Measurements from ENCODE around the gene NIPBL. TPM values are rescaled to one million over a fixed set of nuclear protein-coding genes. Genes with fewer than 3 reads are reported as not detected.
"Not testable (repeated sequence)": the region's sequence is repeated elsewhere in the genome, so short reads cannot be mapped to it uniquely, and the experiment has no call there.

The NIPBL gene
- total and polyA plus RNA-seq, 5 experiments from 2014 or later = 13.8 to 127 (median 36.4) TPM

DNA sequence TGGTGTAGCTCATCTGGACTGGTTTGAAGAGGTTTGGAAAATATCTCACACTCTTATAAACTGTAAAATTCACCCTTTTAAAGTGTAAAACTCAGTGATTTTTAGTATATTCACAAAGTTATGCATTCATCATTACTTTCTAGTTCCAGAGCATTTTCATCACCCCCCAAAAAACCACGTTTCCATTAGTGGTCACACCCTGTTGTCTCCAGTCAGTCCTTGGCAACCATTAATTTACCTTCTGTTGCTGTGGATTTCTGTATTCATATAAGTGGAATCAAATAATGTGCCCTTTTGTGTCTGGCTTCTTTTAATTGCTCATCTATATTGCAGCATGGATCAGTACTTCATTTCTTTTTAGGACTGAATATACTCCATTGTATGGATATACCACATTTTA is 18.4 kb downstream of the NIPBL start:
- Mint-ChIP-seq H3K36me3 (peaks cover 11 to 23% (median 17%) of the 10 kb centered on the region in 3 donors), H3K9me3 (peaks cover 0 to 8% (median 3%) of the 10 kb centered on the region in 9 donors), H3K4me3 (peak overlapping the region in 3 of 10 donors; percentile 3 to 25 (median 9)), H3K27me3 (no peaks in the 10 kb centered on the region), H3K4me1 (peaks cover 28 to 74% (median 71%) of the 10 kb centered on the region in 4 donors), H3K27ac (peak overlapping the region in 3 of 10 donors; percentile 13 to 44 (median 25))
- no peak for DNase-seq
- POLR2A ChIA-PET = interaction anchor here (1.3 kb wide), 1 partner anchor 19 kb away, joined by 3 read pairs; the partner anchor contains the start of gene NIPBL
- ATAC-seq = no peak

DNA sequence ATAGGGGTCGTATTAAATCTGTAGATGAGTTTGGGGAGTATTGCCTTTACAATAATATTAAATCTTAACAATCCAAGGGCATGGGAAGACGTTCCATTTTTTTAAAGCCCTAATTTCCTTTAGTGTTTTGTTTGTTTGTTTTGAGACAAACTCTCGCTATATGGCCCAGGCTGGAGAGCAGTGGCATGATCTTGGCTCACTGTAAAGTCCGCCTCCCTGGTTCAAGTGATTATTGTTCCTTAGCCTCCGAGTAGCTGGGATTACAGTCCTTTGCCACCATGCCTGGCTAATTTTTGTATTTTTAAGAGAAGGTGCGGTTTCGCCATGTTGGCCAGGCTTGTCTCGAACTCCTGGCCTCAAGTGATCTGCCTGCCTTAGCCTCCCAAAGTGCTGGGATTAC is 19.9 kb downstream of the NIPBL start:
- Mint-ChIP-seq H3K4me1 (peaks cover 30 to 79% (median 72%) of the 10 kb centered on the region in 4 donors), H3K9me3 (peaks cover 0 to 10% (median 6%) of the 10 kb centered on the region in 9 donors), H3K27me3 (no peaks in the 10 kb centered on the region), H3K27ac (peak overlapping the region in 2 of 10 donors; percentile 29 to 41), H3K36me3 (peaks cover 8 to 17% (median 13%) of the 10 kb centered on the region in 3 donors), H3K4me3 (peak overlapping the region in 2 of 10 donors; percentile 2 to 19)
- ATAC-seq = no peak
- DNase-seq = no peak
- POLR2A ChIA-PET = interaction anchor here (0.5 kb wide), 1 partner anchor 144 kb away, joined by 4 read pairs; no protein-coding TSS in a partner anchor

DNA sequence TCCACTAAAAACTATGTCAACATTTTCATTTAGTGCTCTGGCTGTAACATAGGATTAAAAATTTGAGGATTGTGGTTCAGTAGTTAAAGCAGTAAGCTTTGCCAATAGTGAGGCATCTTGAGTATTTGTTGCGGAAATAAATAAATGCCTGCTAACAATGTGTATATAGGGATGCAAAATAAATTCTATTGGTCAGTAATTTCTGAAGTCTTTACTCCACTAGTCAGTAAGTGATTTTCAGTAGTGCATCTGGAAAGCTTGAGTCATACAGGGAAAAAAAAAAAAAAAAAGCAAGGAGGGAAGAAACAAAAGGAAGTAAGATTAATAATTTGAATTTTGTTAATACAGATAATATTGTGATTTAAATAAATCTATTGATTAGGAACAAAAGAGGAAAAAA is 21.0 kb downstream of the NIPBL start:
- POLR2A ChIA-PET = interaction anchor here (1.3 kb wide), 1 partner anchor 21 kb away, joined by 4 read pairs; the partner anchor contains the start of gene NIPBL
- H3K4me3 Mint-ChIP-seq = peak overlapping the region in 5 of 10 donors; percentile 14 to 74 (median 27)

DNA sequence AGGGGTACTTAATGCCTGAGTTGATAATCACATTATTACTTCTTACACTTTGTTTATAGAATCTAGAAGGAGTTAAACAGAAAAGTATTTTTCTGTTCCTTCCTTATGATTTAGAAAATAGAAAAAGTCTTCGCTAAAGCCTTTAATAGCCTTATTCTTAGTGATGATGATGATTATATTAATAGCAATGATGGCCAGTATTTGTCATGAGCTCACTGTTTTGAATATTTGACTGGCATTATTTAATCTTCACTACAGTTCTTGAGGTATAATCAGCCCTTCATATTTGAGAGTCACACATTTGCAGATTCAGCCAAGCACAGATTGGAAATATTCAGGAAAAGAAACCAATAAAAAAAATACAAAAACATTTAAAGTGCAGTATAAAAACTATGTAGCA is 23.3 kb downstream of the NIPBL start:
- Mint-ChIP-seq H3K36me3 (peaks cover 7 to 13% (median 8%) of the 10 kb centered on the region in 3 donors), H3K9me3 (peaks cover 0 to 18% (median 6%) of the 10 kb centered on the region in 9 donors), H3K4me1 (peaks cover 43 to 87% (median 82%) of the 10 kb centered on the region in 4 donors), H3K4me3 (peak overlapping the region in 1 of 10 donors; percentile 0), H3K27ac (peak overlapping the region in 2 of 10 donors; percentile 1 to 57), H3K27me3 (no peaks in the 10 kb centered on the region)
- ATAC-seq (no peak), DNase-seq (no peak)
- POLR2A ChIA-PET = no interaction called here

More for the DNA sequence above, 21.0 kb downstream of the NIPBL start:
- ATAC-seq (no peak), DNase-seq (no peak)
- Mint-ChIP-seq H3K27ac (peak overlapping the region in 3 of 10 donors; percentile 9 to 53 (median 11)), H3K4me1 (peaks cover 36 to 86% (median 76%) of the 10 kb centered on the region in 4 donors), H3K36me3 (peaks cover 7 to 13% (median 10%) of the 10 kb centered on the region in 3 donors), H3K9me3 (peaks cover 0 to 15% (median 6%) of the 10 kb centered on the region in 9 donors), H3K27me3 (no peaks in the 10 kb centered on the region)

DNA sequence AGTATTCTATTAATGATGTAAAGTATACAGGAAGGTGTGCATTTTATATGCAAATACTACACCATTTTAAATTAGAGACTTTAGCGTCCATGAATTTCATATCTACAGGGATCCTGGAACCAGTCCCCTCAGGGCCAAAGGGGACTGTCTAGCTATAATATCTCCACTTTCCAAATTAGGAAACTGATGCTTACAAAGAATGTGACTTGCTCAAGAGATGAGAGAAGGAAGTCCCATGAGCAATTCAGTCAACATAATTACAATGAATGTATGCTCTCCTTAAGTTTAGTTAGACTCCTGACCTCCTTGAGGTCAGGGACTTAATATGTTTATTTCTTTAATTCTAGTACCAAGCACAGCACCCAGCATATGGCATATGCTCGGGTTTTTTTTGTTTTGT is 23.7 kb downstream of the NIPBL start:
- Mint-ChIP-seq H3K4me3 (peak overlapping the region in 1 of 10 donors; percentile 0), H3K27me3 (no peaks in the 10 kb centered on the region), H3K4me1 (peaks cover 42 to 87% (median 82%) of the 10 kb centered on the region in 4 donors), H3K36me3 (peaks cover 7 to 15% (median 9%) of the 10 kb centered on the region in 3 donors), H3K9me3 (peaks cover 0 to 18% (median 9%) of the 10 kb centered on the region in 9 donors), H3K27ac (no peak overlapping the region)
- POLR2A ChIA-PET = no interaction called here
- DNase-seq (no peak), ATAC-seq (no peak)

DNA sequence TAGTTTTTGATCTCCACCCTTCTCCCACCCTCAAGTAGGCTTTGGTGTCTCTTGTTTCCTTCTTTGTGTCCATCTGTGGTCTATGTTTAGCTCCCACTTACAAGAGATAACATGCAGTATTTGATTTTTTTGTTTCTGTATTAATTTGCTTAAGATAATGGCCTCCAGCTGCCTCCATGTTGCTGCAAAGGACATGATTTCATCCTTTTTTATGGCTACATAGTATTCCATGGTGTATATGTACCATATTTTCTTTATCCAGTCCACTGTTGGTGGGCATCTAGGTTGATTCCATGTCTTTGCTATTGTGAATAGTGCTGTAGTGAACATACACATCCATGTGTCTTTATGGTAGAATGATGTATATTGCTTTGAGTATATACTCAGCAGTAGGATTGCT is 24.5 kb downstream of the NIPBL start:
- POLR2A ChIA-PET = not testable (repeated sequence)

DNA sequence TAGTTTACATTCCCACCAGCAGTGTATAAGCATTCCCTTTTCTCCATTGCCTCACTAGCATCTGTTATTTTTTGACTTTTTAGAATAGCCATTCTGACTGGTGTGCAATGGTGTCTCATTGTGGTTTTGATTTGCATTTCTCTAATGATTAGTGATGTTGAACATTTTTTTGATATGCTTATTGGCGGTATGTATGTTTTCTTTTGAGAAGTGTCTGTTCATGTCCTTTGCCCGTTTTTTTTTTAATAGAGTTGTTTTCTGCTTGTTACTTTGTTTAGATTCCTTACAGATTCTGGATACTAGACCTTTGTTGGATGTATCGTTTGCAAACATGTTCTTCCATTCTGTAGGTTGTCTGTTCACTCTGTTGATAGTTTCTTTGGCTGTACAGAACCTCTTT is 25.3 kb downstream of the NIPBL start:
- Mint-ChIP-seq H3K27ac (peak overlapping the region in 1 of 10 donors; percentile 24), H3K4me3 (peak overlapping the region in 5 of 10 donors; percentile 1 to 60 (median 11)), H3K36me3 (peaks cover 6 to 15% (median 7%) of the 10 kb centered on the region in 3 donors), H3K4me1 (peaks cover 41 to 90% (median 74%) of the 10 kb centered on the region in 4 donors), H3K27me3 (no peaks in the 10 kb centered on the region), H3K9me3 (peaks cover 0 to 18% (median 9%) of the 10 kb centered on the region in 9 donors)
- ATAC-seq (no peak), DNase-seq (no peak)
- POLR2A ChIA-PET = interaction anchor here (0.6 kb wide), 1 partner anchor 54 kb away, joined by 3 read pairs; no protein-coding TSS in a partner anchor

More for the DNA sequence above, 24.5 kb downstream of the NIPBL start:
- H3K9me3 Mint-ChIP-seq = peaks cover 0 to 18% (median 9%) of the 10 kb centered on the region in 9 donors
- H3K27me3 Mint-ChIP-seq, DNase-seq, H3K4me3 Mint-ChIP-seq, ATAC-seq: not testable (repeated sequence)
- peaks cover 43 to 85% (median 76%) of the 10 kb centered on the region in 4 donors for H3K4me1 Mint-ChIP-seq
- H3K27ac Mint-ChIP-seq = peak overlapping the region in 1 of 10 donors; percentile 28
- H3K36me3 Mint-ChIP-seq = peaks cover 7 to 15% (median 7%) of the 10 kb centered on the region in 3 donors

DNA sequence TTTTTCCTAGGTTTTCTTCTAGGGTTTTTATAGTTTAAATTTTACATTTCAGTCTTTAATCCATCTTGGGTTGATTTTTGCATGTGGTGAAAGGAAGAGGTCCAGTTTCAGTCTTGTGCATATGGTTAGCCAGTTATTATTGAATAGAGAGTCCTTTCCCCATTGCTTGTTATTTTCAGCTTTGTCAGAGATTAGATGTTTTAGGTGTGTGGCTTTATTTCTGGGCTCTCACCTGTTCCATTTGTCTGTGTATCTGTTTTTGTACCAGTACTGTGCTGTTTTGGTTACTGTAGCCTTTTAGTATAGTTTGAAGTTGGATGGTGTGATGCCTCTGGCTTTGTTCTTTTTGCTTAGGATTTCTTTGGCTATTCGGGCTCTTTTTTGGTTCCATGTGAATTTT is 25.8 kb downstream of the NIPBL start:
- POLR2A ChIA-PET = interaction anchor here (0.6 kb wide), 1 partner anchor 54 kb away, joined by 3 read pairs; no protein-coding TSS in a partner anchor
- Mint-ChIP-seq H3K36me3 (peaks cover 6 to 15% (median 7%) of the 10 kb centered on the region in 3 donors), H3K27ac (peak overlapping the region in 2 of 10 donors; percentile 5 to 24), H3K4me1 (peaks cover 42 to 91% (median 74%) of the 10 kb centered on the region in 4 donors), H3K9me3 (peaks cover 0 to 18% (median 9%) of the 10 kb centered on the region in 9 donors), H3K4me3 (peak overlapping the region in 5 of 10 donors; percentile 5 to 35 (median 11)), H3K27me3 (no peaks in the 10 kb centered on the region)
- DNase-seq (no peak), ATAC-seq (no peak)

DNA sequence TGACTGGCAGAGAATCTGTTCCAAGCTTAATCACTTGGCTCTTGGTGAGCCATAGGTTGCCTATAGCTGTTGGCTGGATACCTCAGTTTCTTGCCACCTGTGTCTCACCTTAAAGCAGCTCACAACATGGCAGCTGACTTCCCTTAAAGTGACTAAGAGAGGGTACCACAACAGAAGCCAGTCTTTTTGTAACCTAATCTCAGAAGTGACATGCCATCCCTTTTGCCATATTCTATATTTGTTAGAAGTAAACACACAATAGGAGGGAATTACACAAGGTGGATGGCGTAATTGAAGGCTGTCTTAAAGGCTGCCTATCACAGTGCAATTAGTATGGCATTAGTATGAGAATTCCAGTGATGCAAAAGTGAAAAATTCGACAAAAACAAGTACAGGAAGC is 28.1 kb downstream of the NIPBL start:
- peaks cover 6 to 15% (median 7%) of the 10 kb centered on the region in 3 donors for H3K36me3 Mint-ChIP-seq
- peak overlapping the region in 8 of 10 donors; percentile 5 to 63 (median 34) for H3K4me3 Mint-ChIP-seq
- ATAC-seq (peak; percentile 27 to 35), DNase-seq (no peak)
- peaks cover 41 to 93% (median 74%) of the 10 kb centered on the region in 4 donors for H3K4me1 Mint-ChIP-seq
- no peaks in the 10 kb centered on the region for H3K27me3 Mint-ChIP-seq
- H3K27ac Mint-ChIP-seq = peak overlapping the region in 6 of 10 donors; percentile 1 to 75 (median 38)
- POLR2A ChIA-PET = interaction anchor here (1.0 kb wide), 1 partner anchor 29 kb away, joined by 3 read pairs; no protein-coding TSS in a partner anchor
- H3K9me3 Mint-ChIP-seq = peaks cover 0 to 18% (median 9%) of the 10 kb centered on the region in 9 donors

DNA sequence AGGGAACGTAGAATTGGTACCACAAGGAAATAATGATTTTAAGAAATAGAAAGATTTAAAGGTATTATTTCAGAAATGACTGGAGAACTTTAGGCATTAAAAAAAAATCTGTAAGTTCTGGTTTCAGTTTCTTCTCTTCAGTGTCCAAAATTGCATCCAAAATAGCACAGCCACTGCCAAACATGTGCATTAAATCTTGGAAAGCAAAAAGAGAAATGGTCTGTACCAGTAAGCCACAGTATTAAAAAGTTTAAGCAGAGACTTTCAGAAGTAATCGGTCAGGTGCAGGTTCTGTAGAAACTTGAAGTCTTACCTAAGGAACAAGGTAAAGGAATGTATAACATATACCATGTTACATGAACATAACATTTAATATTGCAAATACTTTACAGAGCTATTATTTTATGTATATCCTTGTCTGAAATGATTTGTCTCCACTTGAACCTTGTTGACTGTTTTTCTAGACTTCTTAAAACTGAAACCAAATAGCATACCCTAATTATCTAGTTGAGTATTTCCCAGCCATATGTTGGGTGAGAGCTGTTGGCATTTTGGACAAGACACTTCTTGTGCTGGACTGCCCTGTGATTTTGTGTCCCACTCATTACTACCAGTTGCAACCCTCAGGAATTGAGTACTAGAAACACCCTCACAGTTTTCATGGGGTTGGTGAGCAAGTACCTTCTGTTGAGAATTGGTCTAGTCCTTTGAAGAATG is 32.1 kb downstream of the NIPBL start:
- ATAC-seq (no peak), DNase-seq (no peak)
- H3K4me3 Mint-ChIP-seq = peak overlapping the region in 4 of 10 donors; percentile 5 to 42 (median 31)
- no peaks in the 10 kb centered on the region for H3K27me3 Mint-ChIP-seq
- POLR2A ChIA-PET = no interaction called here
- peaks cover 17 to 66% (median 47%) of the 10 kb centered on the region in 4 donors for H3K4me1 Mint-ChIP-seq
- peak overlapping the region in 4 of 10 donors; percentile 8 to 39 (median 23) for H3K27ac Mint-ChIP-seq
- peaks cover 0 to 5% (median 0%) of the 10 kb centered on the region in 9 donors for H3K9me3 Mint-ChIP-seq
- H3K36me3 Mint-ChIP-seq = peaks cover 0 to 2% (median 2%) of the 10 kb centered on the region in 3 donors

DNA sequence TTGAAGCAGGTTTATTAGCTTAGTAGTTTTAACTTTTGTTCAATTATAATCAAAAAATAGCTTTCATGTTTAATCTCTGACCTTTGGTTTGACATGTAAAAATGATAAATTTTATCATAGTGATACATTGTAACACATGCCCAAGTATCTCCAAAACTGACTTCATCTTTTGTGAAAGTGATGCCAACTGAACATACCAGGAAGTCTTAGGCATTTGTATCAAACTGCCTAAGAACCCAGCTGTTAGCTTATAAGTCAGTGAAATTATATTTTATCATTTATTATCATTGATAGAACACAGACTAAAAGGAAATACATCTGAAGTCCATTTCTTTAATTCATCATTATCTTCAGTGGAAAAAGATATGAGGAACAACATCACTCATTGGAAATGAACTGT is 39.1 kb downstream of the NIPBL start:
- H3K27me3 Mint-ChIP-seq = no peaks in the 10 kb centered on the region

DNA sequence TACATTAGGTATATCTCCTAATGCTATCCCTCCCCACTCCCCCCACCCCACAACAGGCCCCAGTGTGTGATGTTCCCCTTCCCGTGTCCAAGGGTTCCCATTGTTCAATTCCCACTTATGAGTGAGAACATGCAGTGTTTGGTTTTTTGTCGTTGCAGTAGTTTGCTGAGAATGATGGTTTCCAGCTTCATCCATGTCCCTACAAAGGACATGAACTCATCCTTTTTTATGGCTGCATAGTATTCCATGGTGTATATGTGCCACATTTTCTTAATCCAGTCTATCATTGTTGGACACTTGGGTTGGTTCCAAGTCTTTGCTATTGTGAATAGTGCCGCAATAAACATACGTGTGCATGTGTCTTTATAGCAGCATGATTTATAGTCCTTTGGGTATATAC is 40.0 kb downstream of the NIPBL start:
- peak overlapping the region in 1 of 10 donors; percentile 27 for H3K27ac Mint-ChIP-seq
- H3K9me3 Mint-ChIP-seq, DNase-seq, H3K4me3 Mint-ChIP-seq, H3K27me3 Mint-ChIP-seq, POLR2A ChIA-PET, ATAC-seq: not testable (repeated sequence)
- H3K4me1 Mint-ChIP-seq = peaks cover 20 to 70% (median 41%) of the 10 kb centered on the region in 4 donors
- peaks cover 0 to 13% (median 5%) of the 10 kb centered on the region in 3 donors for H3K36me3 Mint-ChIP-seq

More for the DNA sequence above, 39.1 kb downstream of the NIPBL start:
- Mint-ChIP-seq H3K4me1 (peaks cover 16 to 61% (median 32%) of the 10 kb centered on the region in 4 donors), H3K27ac (no peak overlapping the region), H3K9me3 (peaks cover 0 to 7% (median 0%) of the 10 kb centered on the region in 9 donors), H3K36me3 (peaks cover 0 to 9% (median 5%) of the 10 kb centered on the region in 3 donors), H3K4me3 (no peak overlapping the region)
- DNase-seq (no peak), ATAC-seq (no peak)
- POLR2A ChIA-PET = interaction anchor here (1.4 kb wide), 1 partner anchor 38 kb away, joined by 3 read pairs; no protein-coding TSS in a partner anchor
